Muscle of leg (tissue), 11 donors: ENCODE data around the gene SOCS3. TPM values are rescaled to one million over a fixed set of nuclear protein-coding genes. Genes with fewer than 3 reads are reported as not detected.

ENCODE experiments used
- DNase-seq: peaks from one replicate; pipeline ENCODE4 v3.0.0; 2013
- H3K27ac ChIP-seq: one replicate; pipeline ENCODE4 v1.5.1; 2013; ENCODE audit warnings: mild to moderate bottlenecking, low read length, control low read depth
- H3K27me3 ChIP-seq: one replicate; pipeline ENCODE4 v1.6.1; 2013; ENCODE audit warnings: low read length; ENCODE audit not compliant: control insufficient read depth, insufficient read depth
- H3K36me3 ChIP-seq: one replicate; pipeline ENCODE4 v1.6.1; 2013; ENCODE audit warnings: low read length; ENCODE audit not compliant: control insufficient read depth, insufficient read depth
- H3K4me1 ChIP-seq: one replicate; pipeline ENCODE4 v1.6.1; 2013; ENCODE audit warnings: low read length; ENCODE audit not compliant: control insufficient read depth, insufficient read depth
- H3K4me3 ChIP-seq: one replicate; pipeline ENCODE4 v1.5.1; 2013; ENCODE audit warnings: low read length, control low read depth
- H3K9me3 ChIP-seq: replicated peaks from 2 replicates; pipeline ENCODE4 v1.6.1; 2013; ENCODE audit warnings: low read depth, low read length; ENCODE audit not compliant: control insufficient read depth
- WGBS: methylation state at CpG from one replicate; pipeline ENCODE4 v1.1.5; 2013; ENCODE audit warnings: missing lambda C conversion rate; ENCODE audit not compliant: insufficient coverage; 5-methylcytosine and 5-hydroxymethylcytosine counted together
- polyA plus RNA-seq, 8 donors: library from polyadenylated mRNA; unstranded; fragments of 120-200 nt; gene quantifications; one replicate each; pipeline versions ENCODE4 v1.2.1 to v1.2.3, GENCODE V29; 2013; ENCODE audit warnings: inconsistent platforms in 1 of 8, low replicate concordance in 1 of 8; ENCODE audit not compliant: insufficient read length in 8 of 8, insufficient read depth in 1 of 8
- total RNA-seq: library from RNA; stranded (reverse); fragments of 120-200 nt; gene quantifications from one replicate; pipeline ENCODE4 v1.2.4, GENCODE V29; 2013

SOCS3 gene
- total and polyA plus RNA-seq, 9 donors, result 8.4 to 59.8 (median 24.3) TPM

GRCh38 chr17:78401246-78401645 lies 41.4 kb upstream of the SOCS3 start:
- Histone ChIP-seq H3K4me3 (no peak overlapping the region), H3K4me1 (peaks cover 35% of the 10 kb centered on the region), H3K36me3 (peaks cover 79% of the 10 kb centered on the region), H3K27me3 (no peaks in the 10 kb centered on the region), H3K27ac (no peak overlapping the region), H3K9me3 (no peaks in the 10 kb centered on the region)
- WGBS, result 49% methylated on average over 4 of the region's 6 CpGs
- DNase-seq, result no peak

GRCh38 chr17:78400581-78401240 lies 40.8 kb upstream of the SOCS3 start:
- Histone ChIP-seq H3K4me1 (peaks cover 39% of the 10 kb centered on the region), H3K27ac (no peak overlapping the region)

GRCh38 chr17:78399693-78400144 lies 39.8 kb upstream of the SOCS3 start:
- Histone ChIP-seq H3K36me3 (peaks cover 78% of the 10 kb centered on the region), H3K4me3 (no peak overlapping the region), H3K9me3 (no peaks in the 10 kb centered on the region), H3K27me3 (no peaks in the 10 kb centered on the region), H3K27ac (no peak overlapping the region), H3K4me1 (peaks cover 43% of the 10 kb centered on the region)
- DNase-seq, result no peak
- WGBS, result 80% methylated on average over 6 of the region's 6 CpGs

More at GRCh38 chr17:78400581-78401240, 40.8 kb upstream of the SOCS3 start:
- H3K4me3 ChIP-seq, result no peak overlapping the region
- WGBS, result 94% methylated on average over 16 of the region's 17 CpGs
- peaks cover 77% of the 10 kb centered on the region for H3K36me3 ChIP-seq
- H3K27me3 ChIP-seq, result no peaks in the 10 kb centered on the region
- DNase-seq, result no peak
- H3K9me3 ChIP-seq, result no peaks in the 10 kb centered on the region

DNA sequence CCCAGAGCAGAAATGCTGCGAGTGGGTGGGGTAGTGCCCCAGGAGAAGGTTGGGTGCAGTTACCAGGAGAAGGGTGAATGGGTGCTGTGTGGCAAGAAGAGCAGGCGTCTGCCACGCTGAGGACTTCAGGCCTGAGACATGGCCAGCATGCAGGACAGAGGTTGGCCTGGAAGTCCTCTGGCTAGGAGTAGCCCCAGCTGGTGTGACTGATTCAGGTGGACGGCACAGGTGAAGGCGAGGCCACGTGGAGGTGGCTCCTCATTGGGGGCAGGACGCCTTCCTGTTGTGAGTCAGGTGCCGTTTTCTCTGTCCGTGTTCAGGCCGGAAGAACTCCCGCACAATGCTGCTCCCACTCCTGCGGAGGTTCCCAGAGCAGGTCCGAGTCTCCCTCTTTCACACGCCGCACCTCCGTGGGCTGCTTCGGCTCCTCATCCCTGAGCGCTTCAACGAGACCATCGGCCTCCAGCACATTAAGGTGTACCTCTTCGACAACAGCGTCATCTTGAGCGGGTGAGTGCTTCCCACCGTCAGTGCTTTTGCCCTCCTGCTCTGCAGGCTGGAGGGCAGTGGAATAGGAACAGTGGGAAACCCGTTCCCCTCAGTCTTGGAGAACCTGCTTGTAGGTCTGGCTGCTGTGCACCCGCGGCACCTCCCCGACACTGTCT lies 39.3 kb upstream of the SOCS3 start:
- WGBS, result 88% methylated on average over 28 of the region's 28 CpGs
- H3K27me3 ChIP-seq, result no peaks in the 10 kb centered on the region
- H3K9me3 ChIP-seq, result no peaks in the 10 kb centered on the region
- DNase-seq, result no peak
- no peak overlapping the region for H3K27ac ChIP-seq
- peaks cover 75% of the 10 kb centered on the region for H3K36me3 ChIP-seq
- peaks cover 43% of the 10 kb centered on the region for H3K4me1 ChIP-seq
- no peak overlapping the region for H3K4me3 ChIP-seq

GRCh38 chr17:78398390-78398789 lies 38.5 kb upstream of the SOCS3 start:
- no peak for DNase-seq
- Histone ChIP-seq H3K4me3 (no peak overlapping the region), H3K27me3 (no peaks in the 10 kb centered on the region), H3K27ac (peak overlapping the region; percentile 76), H3K9me3 (no peaks in the 10 kb centered on the region), H3K36me3 (peaks cover 74% of the 10 kb centered on the region), H3K4me1 (peaks cover 43% of the 10 kb centered on the region)
- 65% methylated on average over 3 of the region's 3 CpGs for WGBS

DNA sequence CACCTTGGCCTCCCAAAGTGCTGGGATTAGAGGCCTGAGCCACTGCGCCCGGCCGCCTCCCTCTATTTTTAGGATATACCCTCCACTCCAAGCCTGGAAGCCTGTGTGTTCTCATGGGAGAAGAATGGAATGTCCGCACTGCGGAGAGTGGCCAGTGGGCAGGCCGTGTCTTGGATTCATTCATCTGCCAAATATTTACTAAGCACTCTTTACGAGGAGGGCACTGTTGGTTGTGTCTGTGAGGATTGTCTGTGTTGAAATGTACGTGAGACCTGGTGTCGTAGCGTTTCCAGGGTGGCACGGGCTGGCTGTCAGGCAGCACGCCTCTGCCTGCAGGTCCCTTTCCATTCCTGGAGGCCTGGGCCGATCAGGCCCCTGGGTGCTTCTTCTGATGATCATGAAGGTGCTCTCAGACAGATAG lies 37.8 kb upstream of the SOCS3 start:
- Histone ChIP-seq H3K27ac (peak overlapping the region; percentile 76), H3K4me3 (no peak overlapping the region), H3K36me3 (peaks cover 70% of the 10 kb centered on the region), H3K9me3 (no peaks in the 10 kb centered on the region), H3K4me1 (peaks cover 43% of the 10 kb centered on the region), H3K27me3 (no peaks in the 10 kb centered on the region)
- DNase-seq, result peak; percentile 70
- no CpG with 5 or more reads among the region's 13 CpGs for WGBS

- Histone ChIP-seq H3K27me3 (no peaks in the 10 kb centered on the region), H3K4me3 (no peak overlapping the region), H3K4me1 (peaks cover 39% of the 10 kb centered on the region), H3K9me3 (no peaks in the 10 kb centered on the region), H3K36me3 (peaks cover 66% of the 10 kb centered on the region), H3K27ac (peak overlapping the region; percentile 66)
- 59% methylated on average over 5 of the region's 14 CpGs for WGBS
- peak; percentile 82 for DNase-seq
These were observed 36.8 kb upstream of the SOCS3 start for GRCh38 chr17:78396441-78397337.

DNA sequence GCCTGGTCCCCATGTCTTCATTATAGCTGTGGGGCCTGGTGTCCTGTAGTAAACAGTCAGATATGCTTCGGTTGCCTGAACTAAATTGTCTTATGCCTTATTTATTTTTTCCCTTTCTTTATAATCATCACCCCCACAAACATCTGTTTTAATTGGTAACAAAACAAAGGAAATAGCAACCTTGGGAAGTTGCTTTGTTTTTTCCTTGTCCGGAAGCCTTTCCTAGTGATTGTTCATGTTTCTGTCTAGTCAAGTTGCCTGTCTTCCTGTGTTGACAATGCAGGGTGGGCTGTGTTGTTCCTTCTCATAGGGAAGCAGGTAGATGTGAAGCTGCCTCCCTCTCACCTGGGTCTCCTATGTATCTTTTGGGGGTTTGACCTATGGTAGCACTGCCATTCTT lies 35.3 kb upstream of the SOCS3 start:
- Histone ChIP-seq H3K4me1 (peaks cover 42% of the 10 kb centered on the region), H3K27ac (peak overlapping the region; percentile 66), H3K27me3 (no peaks in the 10 kb centered on the region), H3K36me3 (peaks cover 52% of the 10 kb centered on the region), H3K9me3 (no peaks in the 10 kb centered on the region), H3K4me3 (no peak overlapping the region)
- DNase-seq, result no peak
- WGBS, result no CpG with 5 or more reads among the region's 2 CpGs

- WGBS, result 96% methylated on average over 7 of the region's 7 CpGs
- Histone ChIP-seq H3K27ac (no peak overlapping the region), H3K4me1 (peaks cover 51% of the 10 kb centered on the region), H3K4me3 (no peak overlapping the region), H3K36me3 (peaks cover 44% of the 10 kb centered on the region), H3K9me3 (no peaks in the 10 kb centered on the region), H3K27me3 (no peaks in the 10 kb centered on the region)
- no peak for DNase-seq
These were observed 34.3 kb upstream of the SOCS3 start for GRCh38 chr17:78394209-78394608.

DNA sequence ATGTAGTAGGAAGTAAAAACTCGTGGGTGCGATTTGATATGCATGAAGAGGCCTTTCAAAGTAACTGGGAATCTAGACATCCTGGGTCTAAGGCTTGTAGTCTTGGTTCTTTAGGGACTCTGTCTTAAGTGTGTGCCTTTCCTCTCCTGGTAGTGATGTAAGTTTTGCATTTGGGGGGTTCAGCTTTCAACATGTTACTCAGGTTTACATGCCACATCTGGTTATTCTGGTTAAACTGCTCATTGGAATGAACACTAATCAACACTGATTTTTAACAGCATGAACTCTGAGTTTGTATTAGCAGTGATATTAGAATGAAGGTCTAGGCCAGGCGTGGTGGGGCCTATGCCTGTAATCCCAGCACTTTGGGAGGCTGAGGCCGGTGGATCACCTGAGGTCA lies 33.7 kb upstream of the SOCS3 start:
- Histone ChIP-seq H3K36me3 (peaks cover 37% of the 10 kb centered on the region), H3K27me3 (no peaks in the 10 kb centered on the region), H3K27ac (no peak overlapping the region), H3K4me3 (no peak overlapping the region), H3K4me1 (peaks cover 48% of the 10 kb centered on the region), H3K9me3 (no peaks in the 10 kb centered on the region)
- 91% methylated on average over 4 of the region's 4 CpGs for WGBS
- DNase-seq, result no peak
